Stimulated activated CD8-positive, alpha-beta memory T cell treated with anti-CD3 and anti-CD28 coated beads, Interleukin-7, amount 100 ng/mL, for 24 hours (primary cell): ENCODE data around the gene NSMF.
A peak's percentile ranks its signal among the peaks of the same experiment; 100 is the strongest.

Source experiments
- DNase-seq: peaks from one replicate; pipeline ENCODE4 v3.0.0-alpha.2; 2020; ENCODE audit warnings: low read depth

Gene NSMF

GRCh38 chr9:137459152-137459600 lies at the start of gene NSMF:
Gene NSMF, minus strand, starts transcription at chr9:137459334. Its CDS starts 232 bp downstream, at chr9:137459102.
- peak; percentile 86 for DNase-seq

- DNase-seq, result no peak
Measured at GRCh38 chr9:137506702-137507171, 47.6 kb upstream of the NSMF start.

GRCh38 chr9:137506274-137506673 lies 47.1 kb upstream of the NSMF start:
- DNase-seq, result no peak

- no peak for DNase-seq
Measured at GRCh38 chr9:137505421-137506140, 46.4 kb upstream of the NSMF start.

DNA sequence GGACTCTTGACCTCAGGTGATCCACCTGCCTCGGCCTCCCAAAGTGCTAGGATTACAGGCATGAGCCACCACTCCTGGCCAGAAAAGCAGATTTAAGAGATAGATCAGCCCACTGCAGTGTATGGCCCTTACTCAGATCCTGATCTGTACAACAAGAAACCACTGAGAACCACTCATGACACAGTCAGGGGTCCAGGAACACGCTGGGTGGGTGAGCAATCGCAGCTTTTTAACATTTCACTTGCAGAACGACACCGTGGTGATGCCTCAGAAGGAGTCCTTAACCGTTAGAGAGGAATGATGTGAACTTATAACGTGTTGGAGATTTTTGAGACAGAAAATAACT lies 45.3 kb upstream of the NSMF start:
- no peak for DNase-seq

GRCh38 chr9:137502008-137502911 lies 43.1 kb upstream of the NSMF start:
- DNase-seq, result no peak

DNA sequence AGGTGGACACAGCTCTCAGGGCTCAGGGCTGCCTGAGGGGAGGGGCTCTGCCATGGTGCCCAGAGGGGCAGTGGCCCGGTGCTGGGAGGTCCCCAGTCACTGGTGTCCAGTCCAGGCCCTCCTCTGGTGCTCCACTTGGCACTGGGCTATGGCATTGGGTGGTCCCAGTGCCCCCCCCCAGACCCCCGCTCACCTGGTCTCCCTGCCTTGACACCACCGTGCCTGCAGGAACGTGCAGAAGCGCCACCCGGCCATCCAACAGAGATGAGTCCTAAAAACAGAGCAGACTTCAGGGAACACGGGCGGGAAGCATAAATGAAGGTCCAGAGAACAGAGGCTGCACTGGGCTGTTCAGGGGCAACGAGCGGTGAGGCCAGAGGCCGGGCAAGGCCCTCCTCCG lies 42.3 kb upstream of the NSMF start:
- DNase-seq, result no peak

DNA sequence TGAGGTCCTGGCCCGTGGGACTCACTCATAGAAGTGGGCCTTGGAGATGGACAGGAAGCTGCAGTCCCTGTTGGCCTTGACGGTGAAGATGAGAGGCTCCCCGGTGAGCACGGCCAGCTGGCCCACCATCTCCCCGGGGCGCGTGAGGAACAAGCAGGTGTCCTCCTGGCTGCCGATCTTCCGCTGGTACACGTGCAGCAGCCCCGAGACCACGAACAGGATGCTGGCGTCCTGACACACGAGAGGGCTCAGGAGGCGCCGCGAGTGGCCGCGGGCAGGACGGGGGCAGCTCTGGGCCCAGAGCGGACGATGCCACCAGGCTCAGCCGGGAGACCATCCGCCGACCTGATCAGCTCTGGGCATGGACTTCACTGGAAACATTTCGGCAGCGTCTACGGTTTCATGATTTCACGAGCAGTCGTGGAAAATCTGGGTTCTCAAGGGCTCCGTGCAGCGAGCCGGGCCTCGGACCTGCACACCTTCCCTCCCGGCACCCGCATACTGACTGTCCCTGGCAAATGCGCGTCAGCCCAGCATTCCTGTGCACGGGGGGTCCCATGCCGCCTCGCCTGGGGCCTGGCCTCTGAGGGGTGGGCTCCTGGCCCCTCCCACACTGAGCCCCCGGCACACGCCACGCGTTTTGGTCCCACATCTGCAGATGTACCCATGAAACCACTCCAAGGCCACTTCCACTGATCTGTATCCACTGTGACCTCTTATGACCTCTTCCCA lies 41.7 kb upstream of the NSMF start:
- DNase-seq, result no peak

GRCh38 chr9:137499858-137500661 lies 40.9 kb upstream of the NSMF start:
- DNase-seq, result no peak

DNA sequence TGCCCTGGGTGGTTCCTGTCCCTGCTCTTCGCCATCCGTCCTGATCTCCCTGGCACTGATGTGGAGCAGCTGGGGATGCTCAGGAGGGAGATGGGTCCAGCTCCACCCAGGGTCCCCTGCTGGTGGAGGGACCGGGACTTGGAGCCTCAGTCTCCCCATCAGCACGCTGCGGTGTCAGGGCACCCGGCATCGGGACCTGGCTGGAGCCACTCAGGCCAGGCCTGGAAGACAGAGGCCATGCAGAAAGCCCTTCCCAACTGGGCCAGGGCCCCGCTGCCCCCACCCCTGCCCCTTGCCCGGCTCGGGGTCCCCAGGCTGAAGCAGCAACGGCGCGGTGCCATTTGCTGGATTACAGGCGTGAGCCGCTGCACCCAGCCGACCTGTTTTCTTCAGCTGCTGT lies 40.3 kb upstream of the NSMF start:
- no peak for DNase-seq

GRCh38 chr9:137498720-137499150 lies 39.6 kb upstream of the NSMF start:
- no peak for DNase-seq

DNA sequence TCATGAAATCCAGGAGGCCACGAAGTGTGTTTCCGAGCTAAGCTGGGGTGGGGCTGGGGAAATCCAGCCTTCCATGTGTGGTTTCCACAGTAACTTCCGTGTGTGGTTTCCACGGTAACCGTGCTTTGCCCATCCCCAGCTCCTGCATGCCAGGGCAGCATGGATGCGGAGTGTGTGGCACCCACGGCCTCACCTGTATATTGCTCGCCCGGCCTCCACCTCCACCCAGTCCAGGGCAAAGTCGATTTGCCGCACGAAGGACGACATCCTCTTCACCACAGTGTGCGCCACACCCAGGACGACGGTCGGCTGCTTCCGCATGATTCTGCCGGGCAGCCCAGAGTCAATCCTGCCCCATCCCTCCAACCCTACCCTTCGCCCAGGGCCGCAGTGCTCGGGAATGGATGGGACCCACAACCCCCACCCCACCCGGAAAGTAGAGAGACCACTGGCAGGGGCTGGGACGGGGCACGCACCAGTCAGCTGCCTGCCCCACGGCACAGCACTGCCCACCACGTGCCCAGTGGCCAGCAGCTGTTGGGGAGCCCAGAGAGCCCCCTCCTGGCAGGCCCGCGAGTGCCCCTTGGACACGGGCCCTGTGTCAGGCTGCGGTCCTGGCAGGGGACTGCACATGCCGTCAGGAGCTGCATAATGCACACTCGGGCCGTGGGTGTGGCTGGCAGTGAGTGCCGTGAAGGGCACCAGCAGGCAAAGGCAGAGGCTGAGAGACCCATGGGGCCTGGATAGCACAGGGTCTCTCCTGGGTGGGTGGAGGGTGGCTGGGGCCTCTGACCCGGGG lies 39.0 kb upstream of the NSMF start:
- no peak for DNase-seq

DNA sequence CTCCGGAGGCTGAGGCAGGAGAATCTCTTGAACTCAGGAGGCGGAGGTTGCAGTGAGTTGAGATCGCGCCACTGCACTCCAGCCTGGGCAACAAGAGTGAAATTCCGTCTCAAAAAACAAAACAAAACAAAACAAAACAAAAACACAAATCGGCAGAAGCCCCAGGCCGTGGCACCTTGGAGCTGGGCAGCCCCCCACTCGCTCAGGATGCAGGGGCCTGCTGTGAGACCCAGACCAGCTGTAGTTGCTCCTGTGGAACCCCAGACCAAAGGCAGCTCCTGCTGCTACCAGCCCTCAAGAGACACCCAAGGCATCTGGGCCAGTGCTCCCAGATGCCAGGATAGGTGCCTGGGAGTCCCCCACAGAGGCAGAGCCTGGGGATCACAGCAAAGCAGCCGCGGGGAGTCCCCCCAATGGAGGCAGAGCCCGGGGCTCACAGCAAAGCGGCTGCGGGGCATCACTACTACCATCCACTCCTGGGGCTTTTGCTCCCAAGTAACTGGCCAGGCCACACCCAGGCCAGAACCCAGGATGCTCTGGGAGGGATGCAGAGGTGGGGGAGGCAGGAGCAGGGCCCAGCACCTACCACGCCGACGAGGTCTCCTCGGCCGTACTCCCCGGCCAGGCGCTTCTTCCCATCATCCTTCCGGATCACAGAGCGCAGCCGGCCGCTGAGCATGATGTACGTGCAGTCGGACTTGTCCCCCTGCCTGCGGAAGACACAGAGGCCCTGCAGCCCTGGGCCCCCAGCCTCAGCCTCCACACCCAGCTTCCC lies 37.7 kb upstream of the NSMF start:
- DNase-seq, result no peak

DNA sequence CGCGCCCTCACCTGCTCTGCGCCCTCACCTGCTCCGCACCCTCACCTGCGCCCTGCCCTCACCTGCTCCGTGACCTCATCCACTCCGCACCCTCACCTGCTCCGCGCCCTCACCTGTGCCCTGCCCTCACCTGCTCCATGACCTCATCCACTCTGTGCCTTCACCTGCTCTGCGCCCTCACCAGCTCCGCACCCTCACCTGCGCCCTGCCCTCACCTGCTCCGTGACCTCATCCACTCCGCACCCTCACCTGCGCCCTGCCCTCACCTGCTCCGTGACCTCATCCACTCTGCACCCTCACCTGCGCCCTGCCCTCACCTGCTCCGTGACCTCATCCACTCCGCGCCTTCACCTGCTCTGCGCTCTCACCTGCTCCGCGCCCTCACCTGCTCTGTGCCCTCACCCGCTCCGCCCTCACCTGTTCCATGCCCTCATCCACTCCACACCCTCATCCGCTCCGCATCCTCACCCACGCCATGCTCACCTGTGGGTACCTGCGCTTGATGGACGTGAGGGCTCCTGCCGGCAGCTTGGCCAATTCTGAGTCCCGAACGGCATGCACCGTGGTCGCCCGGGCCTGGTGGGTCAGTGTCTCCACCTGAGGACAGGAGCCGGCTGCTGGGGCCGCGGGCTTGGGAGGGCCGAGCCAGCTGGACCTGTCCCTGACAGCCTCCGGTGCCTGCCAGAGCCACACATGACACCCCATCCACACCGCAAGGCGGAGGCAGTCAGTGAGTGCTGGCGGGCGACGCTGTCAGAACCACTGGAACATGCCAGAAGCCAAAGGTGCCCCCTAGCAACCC lies 35.6 kb upstream of the NSMF start:
- DNase-seq, result no peak

GRCh38 chr9:137494104-137494544 lies 35.0 kb upstream of the NSMF start:
- no peak for DNase-seq

DNA sequence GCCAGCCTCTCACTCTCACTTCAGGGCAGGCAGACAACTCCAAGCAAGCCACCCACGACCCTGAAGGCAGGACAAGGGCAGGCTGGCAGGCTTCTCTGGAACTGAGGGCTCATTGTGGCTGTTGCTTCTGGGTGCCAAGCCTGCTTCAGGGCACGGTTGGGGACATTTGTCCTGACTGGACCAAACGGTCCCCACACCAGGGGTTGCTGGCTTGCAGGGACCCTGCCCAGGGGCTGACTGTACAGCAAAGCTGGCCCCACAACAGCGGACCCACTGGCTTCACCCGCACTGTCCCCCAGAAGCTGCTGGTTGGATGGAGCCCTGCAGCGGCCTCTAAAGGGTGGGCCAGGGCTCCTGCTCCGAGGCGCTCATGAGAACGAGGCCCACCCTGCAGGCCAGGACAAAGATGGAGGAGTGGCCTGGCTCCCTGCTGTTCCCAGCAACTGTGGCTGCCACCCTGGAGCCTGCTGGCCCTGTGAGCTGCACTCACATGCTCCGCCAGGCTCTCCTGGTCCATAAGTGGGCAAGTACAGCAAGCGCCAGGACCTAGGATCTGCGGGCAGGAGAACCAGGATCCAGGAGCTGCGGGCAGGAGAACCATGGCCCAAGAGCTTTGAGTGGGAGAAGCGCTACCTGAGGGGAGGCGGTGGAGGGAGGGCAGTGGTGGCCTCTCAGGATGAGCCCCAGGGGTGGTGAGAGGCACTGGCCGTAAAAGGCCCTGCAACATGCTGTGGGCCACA lies 34.4 kb upstream of the NSMF start:
- DNase-seq, result no peak

- DNase-seq, result no peak
Measured at GRCh38 chr9:137492464-137493363, 33.6 kb upstream of the NSMF start.
